Mononuclear cell (primary cell): ENCODE results near the gene PITX2. TPM values are rescaled to one million over a fixed set of nuclear protein-coding genes. Genes with fewer than 3 reads are reported as not detected.

Experiments
- H3K27me3 ChIP-seq: 2 replicates; pipeline ENCODE4 v1.6.0; 2011; ENCODE audit warnings: low read length, control low read depth; ENCODE audit not compliant: insufficient read depth
- H3K4me1 ChIP-seq: 2 replicates; pipeline ENCODE4 v1.5.1; 2011; ENCODE audit warnings: mild to moderate bottlenecking, low read length, control low read depth; ENCODE audit not compliant: insufficient read depth
- H3K4me3 ChIP-seq: 2 replicates; pipeline ENCODE4 v1.5.1; 2011; ENCODE audit warnings: mild to moderate bottlenecking, low read length, moderate library complexity
- H3K9me3 ChIP-seq: 2 replicates; pipeline ENCODE4 v1.5.1; 2011; ENCODE audit warnings: low read depth, mild to moderate bottlenecking, control low read depth, low read length
- total RNA-seq: library from RNA; depleted of rRNA; stranded (reverse); fragments of >200 nt; gene quantifications from one replicate; pipeline ENCODE4 v1.2.3, GENCODE V29; 2012

PITX2 gene
- total RNA-seq, 1 donor, result not detected

DNA sequence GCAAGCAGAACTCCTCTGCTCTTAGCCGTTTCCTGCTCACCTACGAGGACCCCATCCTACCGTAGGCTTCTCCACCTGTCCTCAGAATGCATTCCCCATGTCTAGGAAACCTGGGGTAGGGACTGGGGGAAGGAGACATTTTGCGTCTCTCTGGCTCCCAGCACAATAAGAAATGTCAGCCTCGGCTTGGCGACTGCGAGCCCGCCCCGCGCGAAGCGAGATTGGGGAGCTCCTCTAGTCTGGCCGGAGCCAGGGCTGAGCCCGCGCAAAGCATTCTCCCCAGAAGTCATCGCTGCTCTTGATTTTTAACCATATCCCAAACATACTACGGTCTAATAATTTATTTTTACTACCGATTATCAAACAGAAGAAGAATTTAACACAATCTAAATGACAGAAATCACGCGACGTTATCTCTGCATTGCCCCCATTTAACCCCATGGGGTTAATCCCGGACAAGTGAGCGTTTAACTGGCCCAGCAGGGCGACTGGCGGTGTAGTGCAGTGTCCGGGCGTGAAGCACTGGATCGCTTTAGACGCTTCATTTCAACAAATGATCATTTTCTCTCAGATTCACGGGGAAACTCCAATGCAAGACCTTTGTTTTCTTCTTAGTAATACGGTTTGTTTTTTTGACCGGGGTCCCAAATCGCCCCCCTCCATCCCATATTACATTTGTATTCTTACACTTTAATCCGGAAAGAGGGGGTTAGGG, 8.0 kb upstream of the PITX2 start:
- Histone ChIP-seq H3K4me3 (no peak overlapping the region), H3K9me3 (no peaks in the 10 kb centered on the region), H3K4me1 (peaks cover 12% of the 10 kb centered on the region), H3K27me3 (peaks cover 98% of the 10 kb centered on the region)

DNA sequence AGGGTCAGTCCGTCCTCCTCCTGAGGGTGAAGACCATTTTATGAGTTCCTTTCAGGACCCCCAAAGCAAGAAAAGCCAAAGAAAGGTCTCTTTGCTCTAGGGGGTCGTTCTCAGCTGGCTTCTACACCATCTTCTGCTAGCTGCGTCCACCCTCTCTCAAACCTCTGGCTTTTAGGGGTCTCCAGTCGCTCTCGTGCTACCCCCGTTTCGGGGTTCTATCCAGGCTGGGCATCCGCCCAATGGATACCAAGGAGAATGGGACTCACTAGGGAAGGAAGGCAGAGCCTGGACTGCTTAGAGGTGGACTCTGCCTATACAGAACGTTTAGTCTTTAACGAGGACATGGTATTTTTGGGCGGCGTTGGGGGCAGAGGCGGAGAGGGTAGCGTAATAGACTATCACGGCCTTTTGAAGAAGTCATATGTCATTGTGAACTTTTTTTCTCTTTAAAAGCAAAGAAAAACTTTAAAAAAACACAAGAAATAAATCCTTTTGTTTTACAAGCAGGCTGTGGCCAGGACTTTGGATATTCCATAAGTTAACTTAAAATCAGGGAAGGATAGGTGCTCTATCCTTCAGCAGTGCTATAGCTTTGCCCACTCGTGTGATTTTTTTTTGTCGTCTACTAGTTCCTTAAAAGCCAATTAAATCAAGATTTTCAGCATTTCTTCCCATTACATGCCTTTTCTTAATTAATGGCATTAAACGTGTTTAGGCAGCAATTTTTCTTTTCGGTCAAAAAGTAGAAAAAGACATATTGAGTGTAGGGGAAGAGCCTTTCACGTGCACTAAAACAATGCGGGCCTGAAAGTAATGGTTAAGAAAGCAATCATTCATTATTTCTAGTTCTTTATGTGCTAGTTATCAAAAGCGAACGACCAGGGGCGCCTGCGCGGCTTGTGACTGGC, 7.2 kb upstream of the PITX2 start:
- peaks cover 98% of the 10 kb centered on the region for H3K27me3 ChIP-seq
- no peaks in the 10 kb centered on the region for H3K9me3 ChIP-seq
- no peak overlapping the region for H3K4me3 ChIP-seq
- peaks cover 12% of the 10 kb centered on the region for H3K4me1 ChIP-seq

DNA sequence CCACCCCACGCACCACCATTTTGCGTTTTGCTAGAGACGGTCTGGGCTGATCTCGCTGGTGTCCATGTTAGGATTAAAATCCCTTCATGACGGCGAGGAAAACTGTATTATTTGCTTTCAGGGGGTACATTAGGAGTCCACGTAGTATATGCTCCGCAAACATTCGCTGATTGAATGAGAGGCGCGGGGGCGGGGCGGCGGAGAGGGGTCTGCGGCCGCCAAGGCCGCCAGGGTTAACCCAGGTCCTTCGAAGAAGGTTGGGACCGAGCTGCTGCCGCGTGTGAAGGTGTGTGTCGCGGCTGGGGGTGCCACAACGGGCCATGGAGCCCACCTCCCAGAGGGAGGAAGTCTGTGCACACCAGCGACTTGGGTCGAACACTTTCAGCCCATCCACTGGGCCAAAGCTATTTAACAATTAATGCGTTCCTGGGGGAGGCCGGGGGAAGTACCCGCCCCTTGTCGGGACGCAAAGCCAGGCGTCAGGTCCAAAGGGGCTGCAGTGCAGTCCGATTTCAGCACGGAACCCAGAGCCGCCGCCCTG, 6.4 kb upstream of the PITX2 start:
- Histone ChIP-seq H3K27me3 (peaks cover 98% of the 10 kb centered on the region), H3K4me3 (no peak overlapping the region)

DNA sequence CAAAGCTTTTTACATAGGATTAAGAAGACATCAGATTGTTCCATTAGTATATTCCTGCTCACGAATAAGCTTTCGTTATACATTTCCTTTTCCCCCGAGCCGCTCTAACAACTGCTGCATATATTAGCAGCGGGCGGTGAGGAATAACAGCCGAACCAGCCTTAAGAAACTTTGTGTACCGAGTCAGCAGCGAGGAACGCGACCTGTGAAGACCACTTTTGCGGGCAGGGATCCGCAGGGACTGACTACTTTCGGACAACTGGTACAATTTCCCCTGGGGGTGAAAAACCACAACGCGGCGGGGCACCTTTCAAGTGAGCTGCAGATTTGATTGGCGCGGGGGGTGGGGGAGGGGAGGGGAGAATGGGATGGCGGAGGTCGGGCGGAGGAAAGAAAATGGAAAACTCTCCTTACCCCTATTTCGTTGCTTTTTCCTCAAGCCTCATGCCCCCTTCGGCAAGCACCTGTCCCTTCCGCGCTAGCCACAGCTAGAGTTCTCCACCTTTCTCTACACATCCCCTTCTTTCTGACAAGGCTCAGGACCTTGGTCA, 5.9 kb upstream of the PITX2 start:
- Histone ChIP-seq H3K4me3 (no peak overlapping the region), H3K4me1 (peaks cover 12% of the 10 kb centered on the region), H3K9me3 (no peaks in the 10 kb centered on the region), H3K27me3 (peaks cover 98% of the 10 kb centered on the region)

More for the DNA sequence above, 6.4 kb upstream of the PITX2 start:
- Histone ChIP-seq H3K4me1 (peaks cover 12% of the 10 kb centered on the region), H3K9me3 (no peaks in the 10 kb centered on the region)

DNA sequence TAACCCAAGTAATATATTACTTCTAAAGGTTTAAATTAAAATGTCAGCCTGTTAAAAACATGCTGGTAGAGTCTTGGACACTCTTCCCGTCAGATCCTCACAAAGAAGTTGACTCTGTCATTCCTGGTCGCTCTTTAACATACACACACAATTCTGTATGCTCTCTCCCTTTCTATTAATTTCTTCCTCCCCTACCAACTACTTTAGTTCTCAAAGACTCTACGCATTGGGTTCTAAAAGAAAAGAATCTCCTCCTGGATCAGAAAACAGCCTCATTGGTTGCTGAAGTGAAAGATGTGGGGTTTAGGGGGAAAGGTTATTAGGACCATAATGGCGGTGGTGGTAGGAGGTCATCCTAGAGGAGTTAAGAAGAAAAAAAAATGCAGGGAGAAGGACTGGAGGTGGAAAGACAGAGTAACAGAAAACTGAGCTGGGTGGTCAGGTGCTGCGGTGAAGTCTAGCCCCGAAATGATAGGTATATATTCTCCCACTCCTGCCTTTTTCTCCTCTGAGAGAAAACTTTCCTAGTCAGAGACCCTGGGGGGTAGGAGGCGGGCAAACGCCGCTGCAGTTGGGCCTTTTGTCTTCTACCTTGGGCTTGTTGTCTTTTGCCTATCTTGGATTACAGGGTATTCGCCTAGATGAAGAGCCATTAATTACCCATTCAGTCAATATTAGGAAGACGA, 5.2 kb upstream of the PITX2 start:
- no peaks in the 10 kb centered on the region for H3K9me3 ChIP-seq
- no peak overlapping the region for H3K4me3 ChIP-seq
- H3K4me1 ChIP-seq, result peaks cover 12% of the 10 kb centered on the region
- peaks cover 98% of the 10 kb centered on the region for H3K27me3 ChIP-seq

DNA sequence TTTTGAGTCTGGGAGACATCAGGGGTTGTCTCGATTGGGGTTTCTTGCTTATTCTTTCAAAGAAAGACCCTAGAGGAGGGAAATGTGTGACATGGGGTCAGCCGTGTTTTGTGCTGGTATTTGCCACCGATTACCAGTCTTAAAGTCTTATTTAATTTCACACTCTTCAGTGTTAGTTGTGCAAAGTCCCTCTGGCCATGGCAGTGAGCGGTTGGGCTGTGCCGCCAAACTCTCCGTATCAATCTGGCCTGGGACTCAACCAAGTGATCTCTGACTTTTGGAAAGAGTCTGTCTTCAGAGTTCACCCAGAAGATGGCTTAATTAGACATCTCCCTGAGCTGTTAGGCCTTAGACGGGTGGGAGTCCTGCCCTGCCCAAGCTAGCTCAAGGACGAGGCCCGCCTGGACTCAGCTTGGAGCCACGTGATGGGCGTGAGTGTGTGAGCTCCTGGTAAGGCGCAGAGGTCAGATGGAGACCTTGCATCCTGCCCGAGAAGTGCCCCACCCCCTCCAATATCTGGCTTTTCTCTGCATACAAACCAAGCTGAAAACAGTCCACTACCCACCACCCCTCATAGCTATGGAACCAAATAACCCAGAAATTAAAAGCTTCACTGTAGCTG, 3.8 kb upstream of the PITX2 start:
- Histone ChIP-seq H3K9me3 (no peaks in the 10 kb centered on the region), H3K4me3 (no peak overlapping the region), H3K27me3 (peaks cover 97% of the 10 kb centered on the region), H3K4me1 (peaks cover 10% of the 10 kb centered on the region)

DNA sequence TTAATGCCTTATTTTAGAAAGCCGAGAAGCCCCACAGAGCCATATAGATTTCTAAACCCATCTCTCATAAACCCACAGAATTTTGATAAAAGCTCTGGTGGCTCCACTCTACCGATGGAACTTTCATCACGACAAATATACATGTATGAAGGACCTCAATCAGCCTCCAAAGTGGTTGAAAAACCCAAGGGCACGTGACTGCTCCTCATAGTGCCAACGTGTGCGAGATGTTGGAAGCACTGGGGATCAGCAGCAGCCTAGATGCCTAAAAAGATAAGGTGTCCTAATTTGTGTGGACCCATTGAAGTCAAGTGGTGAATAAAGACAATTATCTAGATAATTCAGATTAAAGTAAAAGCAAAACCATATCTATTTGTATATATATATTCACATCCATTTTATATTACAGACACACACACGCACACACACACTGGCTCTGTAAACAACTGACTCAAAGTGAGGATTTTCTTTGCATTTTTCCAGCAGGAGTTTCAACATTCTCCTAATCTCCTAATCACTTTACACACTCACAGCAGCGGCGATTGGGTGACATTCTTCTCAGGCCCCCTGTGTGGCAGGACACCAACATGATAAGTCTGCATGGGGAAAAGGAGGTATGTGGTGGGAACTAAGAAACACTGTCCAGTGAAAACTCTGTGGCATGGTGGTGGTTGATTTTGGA, 2.8 kb upstream of the PITX2 start:
- Histone ChIP-seq H3K4me3 (no peak overlapping the region), H3K27me3 (peaks cover 98% of the 10 kb centered on the region), H3K9me3 (no peaks in the 10 kb centered on the region), H3K4me1 (peaks cover 18% of the 10 kb centered on the region)

DNA sequence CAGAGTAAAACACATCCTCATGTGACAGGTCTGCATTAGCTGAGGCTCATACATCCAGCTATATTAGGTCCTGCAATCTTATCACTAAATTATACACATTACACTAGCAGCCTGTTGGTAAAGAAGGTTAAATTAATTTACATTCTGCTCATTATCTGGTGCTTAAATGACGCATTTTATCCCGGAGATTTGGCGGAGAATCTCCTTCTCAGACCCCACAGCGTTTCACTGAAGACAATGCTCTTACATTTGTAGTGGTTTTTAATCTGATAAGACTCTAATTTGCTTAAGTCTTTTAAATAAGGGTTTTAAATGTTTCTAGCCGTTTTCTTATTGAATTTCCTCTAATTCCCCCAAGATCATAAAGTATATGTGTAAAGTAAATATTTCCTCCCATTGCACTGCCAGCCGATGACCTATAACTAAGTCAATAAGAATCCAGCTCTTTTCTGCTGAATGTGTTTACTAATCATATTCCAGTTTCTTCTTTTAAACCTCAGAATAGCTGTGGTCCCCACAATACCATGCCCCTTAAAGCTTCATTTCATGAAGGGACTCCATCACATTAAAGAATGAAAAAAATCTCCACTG, 2.1 kb upstream of the PITX2 start:
- H3K27me3 ChIP-seq, result peaks cover 98% of the 10 kb centered on the region

DNA sequence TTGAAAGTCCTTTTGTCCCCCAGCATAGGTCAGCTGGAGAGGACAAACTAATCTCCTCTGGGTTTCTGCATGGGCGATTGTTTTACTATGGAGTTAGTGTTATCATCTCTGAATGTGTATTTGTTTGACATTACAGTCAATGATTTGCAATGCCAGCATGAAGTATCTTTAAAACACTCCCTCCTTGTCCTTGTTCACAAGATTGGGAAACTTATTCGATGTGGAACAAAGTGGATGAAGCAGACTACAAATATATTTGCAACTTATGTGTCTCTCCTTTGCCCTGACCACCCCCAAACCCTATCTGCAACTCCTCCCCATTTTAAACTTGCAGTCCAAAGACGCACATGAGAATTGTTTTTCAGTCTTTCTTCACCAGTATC, 1.5 kb upstream of the PITX2 start:
- Histone ChIP-seq H3K9me3 (no peaks in the 10 kb centered on the region), H3K27me3 (peaks cover 98% of the 10 kb centered on the region), H3K4me3 (no peak overlapping the region), H3K4me1 (peaks cover 20% of the 10 kb centered on the region)

More for the DNA sequence above, 2.1 kb upstream of the PITX2 start:
- Histone ChIP-seq H3K4me3 (no peak overlapping the region), H3K9me3 (no peaks in the 10 kb centered on the region), H3K4me1 (peaks cover 20% of the 10 kb centered on the region)

DNA sequence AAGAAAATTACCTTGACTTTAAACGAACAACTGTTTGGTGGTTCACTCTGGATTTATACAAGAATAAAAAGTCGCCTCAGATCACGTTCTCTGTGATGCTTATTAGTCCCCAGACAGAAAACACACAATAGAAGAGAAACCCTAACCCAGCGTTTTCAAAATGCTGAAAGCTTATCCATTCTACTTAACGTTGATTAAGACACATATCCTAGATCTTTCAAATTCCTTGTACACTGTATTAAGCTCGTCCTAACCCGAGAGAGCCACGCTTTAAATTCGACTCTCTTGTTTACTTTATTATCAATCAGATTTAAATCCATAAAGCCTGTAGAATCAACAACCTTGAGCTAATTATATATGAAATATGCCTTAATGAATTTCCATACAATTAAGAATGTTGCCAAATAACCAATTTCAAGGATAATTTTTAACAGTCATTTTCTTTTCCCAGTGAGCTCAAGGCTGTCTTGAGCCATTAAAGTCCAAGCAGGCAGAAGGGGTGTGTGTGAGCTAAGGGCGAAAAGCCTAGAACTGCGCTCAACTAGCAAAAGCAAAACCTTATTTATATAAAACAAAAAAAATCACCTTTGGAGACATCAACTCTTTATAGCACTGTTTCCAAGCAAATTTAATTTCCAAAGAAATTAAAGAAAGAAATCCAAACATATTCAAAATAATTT, 981 bp upstream of the PITX2 start:
- Histone ChIP-seq H3K4me1 (peaks cover 20% of the 10 kb centered on the region), H3K9me3 (no peaks in the 10 kb centered on the region), H3K27me3 (peaks cover 98% of the 10 kb centered on the region), H3K4me3 (no peak overlapping the region)

DNA sequence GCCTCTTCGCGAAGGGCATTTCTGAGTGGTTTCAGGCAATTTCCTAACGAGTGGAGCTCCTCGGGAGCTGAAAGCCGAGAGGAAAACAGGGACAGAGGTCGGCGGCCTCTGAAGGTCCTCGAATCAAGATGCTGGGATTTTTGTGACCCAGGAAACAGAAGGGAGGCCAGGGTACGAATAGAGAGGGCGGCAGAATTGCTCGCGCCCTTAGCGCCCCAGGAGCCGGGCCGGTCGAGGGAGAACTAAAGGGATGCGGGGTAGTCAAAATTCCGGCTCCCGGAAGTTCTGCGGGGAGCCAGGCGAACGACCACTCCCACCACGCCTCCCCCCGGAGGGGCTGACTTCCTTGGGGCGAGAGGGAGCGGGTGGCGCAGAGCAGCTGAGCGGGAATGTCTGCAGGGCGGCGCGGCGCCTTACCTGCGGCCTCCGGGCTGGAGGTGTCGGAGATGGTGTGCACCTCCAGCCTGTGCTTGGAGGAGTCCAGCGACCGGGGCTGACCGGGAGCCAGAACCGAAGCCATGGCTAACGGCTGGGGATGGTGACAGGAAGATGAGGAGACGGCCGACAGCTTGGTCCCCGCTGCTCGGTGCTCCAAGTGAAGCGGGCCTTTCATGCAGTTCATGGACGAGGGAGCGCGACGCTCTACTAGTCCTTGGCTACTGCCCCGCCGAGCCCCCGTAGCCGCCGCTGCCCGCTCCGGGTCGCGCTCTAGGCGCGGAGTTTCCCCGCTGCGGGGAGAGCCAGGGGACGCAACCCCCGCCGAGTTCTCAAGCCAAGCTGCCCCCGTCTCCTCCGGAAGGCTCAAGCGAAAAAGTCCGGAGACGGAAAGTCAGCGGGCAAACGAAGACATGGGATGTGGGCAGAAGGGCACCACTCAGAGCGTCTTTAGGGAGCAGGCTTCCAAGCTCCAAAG, 782 bp downstream of the PITX2 start:
- Histone ChIP-seq H3K9me3 (no peaks in the 10 kb centered on the region), H3K4me3 (no peak overlapping the region), H3K27me3 (peaks cover 98% of the 10 kb centered on the region), H3K4me1 (peaks cover 20% of the 10 kb centered on the region)

DNA sequence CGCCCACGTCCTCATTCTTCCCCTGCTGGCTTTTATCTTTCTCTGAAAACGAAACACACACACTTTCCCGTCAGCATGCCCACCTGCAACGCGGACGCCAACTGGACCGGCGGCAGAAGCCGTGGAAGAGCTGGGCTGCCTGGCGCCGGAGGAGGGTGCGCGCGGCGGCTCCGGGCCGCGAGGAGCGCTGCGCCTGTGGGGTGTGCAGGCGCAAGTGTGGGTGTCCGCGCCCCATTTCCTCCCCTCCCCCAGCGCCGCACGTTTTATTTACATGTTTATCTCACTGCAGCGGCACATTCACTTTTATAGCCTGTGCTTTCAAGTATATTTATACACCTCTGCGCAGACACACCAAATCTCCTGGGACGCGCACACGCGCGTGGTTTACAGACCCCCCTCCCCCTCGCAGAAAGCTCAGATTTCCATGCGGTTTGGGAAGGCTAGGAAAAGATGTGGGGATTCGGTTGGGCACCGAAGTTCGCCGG, 1.5 kb downstream of the PITX2 start:
- H3K27me3 ChIP-seq, result peaks cover 98% of the 10 kb centered on the region
- no peaks in the 10 kb centered on the region for H3K9me3 ChIP-seq
- no peak overlapping the region for H3K4me3 ChIP-seq
- peaks cover 20% of the 10 kb centered on the region for H3K4me1 ChIP-seq
